GM18517 (cell line): Measurements from ENCODE around the gene SLC26A1.
A peak's percentile ranks its signal among the peaks of the same experiment; 100 is the strongest.
"Not testable (repeated sequence)": the region's sequence is repeated elsewhere in the genome, so short reads cannot be mapped to it uniquely, and the experiment has no call there.

Source experiments
- ATAC-seq: cut with Tn5 transposase; IDR thresholded peaks from one replicate; pipeline ENCODE4 v1.9.1; 2021; ENCODE audit warnings: mild to moderate bottlenecking, moderate library complexity; ENCODE audit not compliant: unreplicated experiment

Gene SLC26A1

DNA sequence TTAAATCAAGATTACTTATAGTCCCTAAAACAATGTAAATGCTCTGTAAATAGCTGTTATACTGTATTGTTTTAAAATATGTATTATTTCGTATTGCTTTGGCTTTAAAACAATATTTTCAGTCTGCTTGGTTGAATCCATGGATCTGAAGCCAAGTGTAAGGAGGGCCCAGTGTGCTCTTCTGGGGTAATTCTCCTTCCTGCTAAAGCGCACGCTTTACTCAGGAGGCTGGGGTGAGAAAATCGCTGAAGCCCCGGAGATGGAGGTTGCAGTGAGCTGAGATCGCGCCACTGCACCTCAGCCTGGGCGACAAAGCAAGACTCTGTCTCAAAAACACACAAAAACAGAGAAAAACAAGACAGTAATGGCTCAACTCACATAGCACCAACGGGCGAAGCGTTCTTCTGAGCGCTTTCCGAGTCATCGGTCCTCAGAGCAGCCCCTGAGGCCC is 6.8 kb downstream of the SLC26A1 start:
- ATAC-seq: peak; percentile 41

DNA sequence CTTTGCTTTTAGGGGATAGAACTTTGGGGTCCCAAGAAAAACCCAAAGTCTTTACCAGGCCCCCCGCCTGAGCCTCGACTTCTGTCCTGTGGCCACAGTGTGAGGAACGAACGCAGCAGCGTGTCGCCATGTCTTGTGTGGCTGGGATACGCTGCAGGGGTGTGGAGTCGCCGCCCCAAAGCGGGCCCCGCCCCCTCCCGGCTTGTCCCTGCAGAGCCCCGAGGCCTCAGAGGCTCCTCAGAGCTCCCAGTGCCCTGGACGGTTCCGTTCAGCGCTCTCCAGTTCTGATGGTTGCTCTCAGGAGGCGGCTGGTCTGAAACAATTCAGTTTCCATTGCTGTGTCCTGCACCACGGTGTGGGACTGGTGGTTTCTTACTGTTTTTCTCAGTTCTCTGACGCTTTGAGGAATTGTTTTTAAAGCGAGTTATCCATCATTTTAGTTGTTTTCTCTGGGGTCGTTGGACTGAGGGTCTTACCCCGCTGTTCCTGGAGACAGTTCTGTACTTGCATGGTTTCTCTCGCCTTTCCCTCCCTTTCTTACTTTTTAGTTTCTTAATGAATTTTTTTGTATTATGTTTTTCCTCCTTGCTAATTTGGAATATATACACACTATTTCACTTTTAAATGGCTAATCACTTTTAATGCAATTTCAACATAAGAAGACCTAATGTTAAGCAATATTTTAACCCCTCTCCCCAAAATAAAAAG is 7.9 kb downstream of the SLC26A1 start:
- ATAC-seq: no peak

GRCh38 chr4:984336-985054 is 8.7 kb downstream of the SLC26A1 start:
- no peak for ATAC-seq

- ATAC-seq: no peak
These were observed 10.4 kb downstream of the SLC26A1 start for GRCh38 chr4:982814-983213.

- no peak for ATAC-seq
These were observed 10.9 kb downstream of the SLC26A1 start for GRCh38 chr4:982291-982690.

GRCh38 chr4:978957-979701 is 14.1 kb downstream of the SLC26A1 start:
- no peak for ATAC-seq

DNA sequence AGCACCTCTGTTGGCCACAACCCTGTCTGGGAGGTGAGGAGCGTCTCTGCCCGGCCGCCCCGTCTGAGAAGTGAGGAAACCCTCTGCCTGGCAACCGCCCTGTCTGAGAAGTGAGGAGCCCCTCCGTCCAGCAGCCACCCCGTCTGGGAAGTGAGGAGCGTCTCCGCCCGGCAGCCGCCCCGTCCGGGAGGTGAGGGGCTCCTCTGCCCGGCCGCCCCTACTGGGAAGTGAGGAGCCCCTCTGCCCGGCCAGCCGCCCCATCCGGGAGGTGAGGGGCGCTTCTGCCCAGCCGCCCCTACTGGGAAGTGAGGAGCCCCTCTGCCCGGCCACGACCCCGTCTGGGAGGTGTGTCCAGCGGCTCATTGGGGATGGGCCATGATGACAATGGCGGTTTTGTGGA is 17.2 kb downstream of the SLC26A1 start:
- ATAC-seq: not testable (repeated sequence)

GRCh38 chr4:974668-975067 is 18.5 kb downstream of the SLC26A1 start:
- no peak for ATAC-seq

DNA sequence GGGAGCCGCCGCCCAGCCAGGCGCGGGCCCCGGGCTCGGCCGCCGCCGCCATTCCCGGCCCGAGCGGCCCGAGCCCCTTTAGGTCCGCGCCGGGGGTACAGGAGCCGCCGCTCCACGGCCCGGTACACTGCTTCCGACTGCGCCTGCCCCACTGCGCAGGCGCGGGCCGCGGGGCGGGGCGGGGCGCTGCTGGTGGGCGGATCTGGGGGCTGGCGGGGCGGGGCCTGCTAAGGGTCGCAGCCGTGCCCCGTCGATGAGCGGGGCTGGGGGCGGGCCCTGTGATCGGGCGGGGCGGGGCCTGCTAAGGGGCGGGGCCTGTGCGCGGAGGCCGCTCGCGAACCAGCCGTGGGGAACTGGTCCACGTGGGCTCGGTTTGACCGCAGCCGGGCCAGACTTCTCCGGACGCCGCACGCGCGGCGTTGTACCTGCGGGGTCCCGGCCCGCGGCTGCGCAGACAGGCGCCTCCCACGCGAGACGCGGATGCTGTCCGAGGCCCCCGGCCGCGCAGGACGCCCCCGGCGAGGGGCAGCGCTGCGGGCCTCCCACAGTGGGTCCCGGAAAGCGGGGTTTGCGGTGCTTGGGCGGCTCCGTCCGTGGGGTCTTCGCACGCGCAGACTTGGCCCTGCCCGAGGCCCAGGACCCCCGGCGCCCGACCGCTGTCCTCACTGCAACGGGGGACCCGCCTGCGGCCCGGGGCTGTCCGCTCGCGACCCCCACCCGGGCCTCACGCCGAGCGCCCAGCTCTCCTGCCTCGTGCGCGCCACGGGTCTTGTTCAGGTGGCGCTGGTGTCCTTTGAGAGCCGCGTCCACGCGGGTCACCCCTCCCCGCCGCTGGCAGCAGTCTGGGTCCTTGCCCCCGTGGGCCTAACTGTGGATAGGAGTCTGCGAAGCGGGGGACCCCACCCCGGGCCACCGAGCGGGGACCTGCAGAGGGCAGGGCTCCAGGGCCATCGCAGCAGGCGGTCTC is 19.5 kb downstream of the SLC26A1 start, which contains the start of gene DGKQ:
TSS of gene DGKQ (minus strand) at position 139 of the 967 bp plus-strand sequence. CDS start at position 52, 87 bp downstream.
- no peak for ATAC-seq

GRCh38 chr4:972651-973424 is 20.4 kb downstream of the SLC26A1 start:
- no peak for ATAC-seq

GRCh38 chr4:971666-972500 is 21.3 kb downstream of the SLC26A1 start:
- no peak for ATAC-seq

- ATAC-seq: no peak
These were observed 22.2 kb downstream of the SLC26A1 start for GRCh38 chr4:970854-971520.

DNA sequence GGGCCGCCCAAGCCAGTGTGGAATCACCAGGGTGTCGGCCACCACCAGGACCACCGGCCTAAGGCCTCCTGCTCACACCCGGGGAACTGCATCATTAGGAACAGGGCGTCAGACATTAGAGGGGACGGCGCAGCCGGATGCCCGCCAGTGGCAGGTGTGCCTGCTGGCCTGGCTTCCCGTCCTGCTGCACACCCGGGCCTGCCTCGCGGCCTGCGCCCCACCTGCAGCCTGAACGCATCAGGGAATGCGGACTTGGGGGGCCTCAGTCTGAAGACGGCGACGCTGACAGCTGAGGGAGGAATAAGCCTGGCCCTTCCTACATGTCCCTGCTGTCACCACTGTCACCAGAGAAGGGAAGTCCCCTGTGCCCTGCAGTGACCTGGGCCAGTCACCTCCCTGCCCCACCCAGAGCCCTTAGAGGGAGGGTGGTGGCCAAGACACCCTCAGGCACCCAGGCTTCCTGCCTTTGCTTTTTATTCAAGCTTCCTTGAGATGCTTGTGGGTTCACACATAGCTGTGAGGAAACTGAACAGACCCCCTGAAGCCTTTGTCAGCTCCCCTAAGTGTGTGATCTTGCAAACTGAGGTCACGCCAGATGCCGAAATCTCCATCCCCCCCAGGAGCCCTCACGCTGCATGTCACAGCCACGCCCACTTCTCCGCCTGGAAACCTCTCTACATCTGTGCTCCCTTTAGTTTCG is 23.0 kb downstream of the SLC26A1 start:
- no peak for ATAC-seq

DNA sequence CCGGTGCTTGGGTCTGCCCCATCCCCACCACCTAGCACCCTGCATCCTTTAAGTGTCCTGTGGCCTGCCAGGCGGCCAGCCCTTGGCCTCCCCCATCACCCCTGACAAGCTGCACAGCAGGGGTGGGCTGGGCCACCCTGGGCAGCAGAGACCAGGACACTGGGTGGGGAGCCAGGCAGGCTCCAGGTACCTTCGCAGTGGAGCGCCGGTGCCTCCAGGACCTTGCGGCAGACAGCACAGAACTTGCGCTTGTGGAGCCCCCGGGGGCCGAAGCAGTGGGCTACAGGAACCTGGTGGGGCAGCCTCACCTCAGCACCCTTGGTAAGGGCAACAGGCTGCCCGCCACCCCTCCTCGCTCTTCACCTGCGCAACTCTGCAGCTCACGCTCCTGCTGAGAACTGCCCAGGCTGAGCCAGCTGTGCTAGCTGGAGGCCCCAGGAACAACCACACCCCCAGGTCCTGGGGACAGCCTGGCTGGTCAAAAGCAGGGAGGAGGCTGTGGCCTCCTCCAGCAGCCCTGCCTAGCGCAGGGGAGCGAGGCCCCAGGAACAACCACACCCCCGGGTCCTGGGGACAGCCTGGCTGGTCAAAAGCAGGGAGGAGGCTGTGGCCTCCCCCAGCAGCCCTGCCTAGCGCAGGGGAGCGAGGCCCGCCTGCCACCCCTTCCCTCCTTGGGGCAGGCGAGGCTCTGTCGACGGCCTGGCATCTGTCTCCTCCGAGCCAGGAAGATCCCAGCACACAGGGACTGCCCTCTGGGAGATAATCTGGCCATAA is 24.4 kb downstream of the SLC26A1 start:
- no peak for ATAC-seq

- no peak for ATAC-seq
These were observed 25.0 kb downstream of the SLC26A1 start for GRCh38 chr4:968221-968620.

DNA sequence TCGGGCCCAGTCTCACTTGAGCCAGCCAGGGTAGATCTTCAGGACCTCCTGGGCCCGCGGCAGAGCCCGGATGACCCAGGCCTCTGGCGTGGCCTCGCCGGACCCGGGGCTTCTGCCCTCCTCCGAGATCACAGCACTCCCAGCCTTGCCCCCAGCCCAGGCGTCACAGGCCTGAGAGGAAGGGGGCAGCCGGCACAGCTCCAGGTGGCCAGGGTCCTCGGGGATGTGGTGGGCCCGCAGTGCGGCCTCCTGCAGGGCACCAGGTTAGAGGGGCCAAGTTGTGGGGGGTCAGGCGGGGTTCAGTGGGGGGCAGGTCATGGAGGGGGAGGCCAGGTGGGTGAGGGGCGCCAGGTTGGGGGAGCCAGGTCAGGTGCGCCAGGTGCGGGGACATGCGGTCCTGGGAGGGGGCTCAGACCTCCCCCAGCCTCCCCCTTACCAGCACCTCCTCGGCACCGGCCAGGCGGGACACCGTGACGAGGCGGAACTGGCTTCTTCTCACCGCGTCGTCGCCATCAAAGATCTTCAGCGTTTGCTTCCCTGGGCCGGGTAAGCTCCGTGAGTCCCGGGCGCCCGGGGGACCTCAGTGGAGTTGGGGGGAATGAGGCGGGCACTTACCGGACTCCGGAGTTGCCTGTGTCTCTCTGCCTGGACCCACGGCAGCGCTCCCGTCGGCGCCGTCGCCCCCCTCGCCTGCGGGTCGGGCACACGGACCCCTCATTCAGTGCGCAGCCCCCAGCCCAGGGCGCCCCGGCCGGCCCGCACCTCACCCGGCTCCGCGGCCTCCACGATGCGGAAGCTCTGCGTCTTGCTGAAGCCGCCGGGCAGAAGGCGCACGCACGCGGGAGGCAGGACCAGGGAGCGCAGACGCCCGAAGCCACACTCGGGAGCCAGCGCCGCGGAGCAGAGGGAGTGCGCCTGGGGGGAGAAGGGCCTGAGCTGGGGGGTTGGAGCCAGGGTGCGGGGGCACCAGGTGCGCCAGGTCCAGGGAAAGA is 25.8 kb downstream of the SLC26A1 start:
- ATAC-seq: no peak
